ENCODE measurements around the gene PRKG1.
"Not testable (repeated sequence)": the region's sequence is repeated elsewhere in the genome, so short reads cannot be mapped to it uniquely, and the experiment has no call there.

Gene PRKG1

DNA sequence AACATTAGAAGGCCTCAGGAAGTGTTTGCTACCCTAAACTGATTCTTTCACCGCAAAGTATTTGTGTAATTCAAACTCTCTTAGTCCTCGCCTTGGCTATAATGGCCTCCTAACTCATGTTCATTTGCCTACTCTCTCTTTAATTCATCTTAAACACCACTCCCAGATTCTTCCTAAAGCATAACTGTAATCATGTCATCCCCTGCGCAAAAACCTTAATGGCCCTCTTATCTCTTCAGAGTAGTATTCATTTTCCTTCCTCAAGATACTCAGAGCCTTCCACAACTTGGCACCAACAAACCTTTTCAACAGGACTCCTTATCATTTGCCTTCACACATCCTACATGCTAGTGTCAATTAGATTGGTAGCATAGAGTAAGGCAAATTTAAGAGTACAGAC lies 582.2 kb downstream of the PRKG1 start:
- no peak for DNase-seq (ENCODE audit: low read depth)

GRCh38 chr10:51658000-51658399 lies 583.7 kb downstream of the PRKG1 start:
- DNase-seq (ENCODE audit: low read depth): no peak

GRCh38 chr10:51659344-51659743 lies 585.1 kb downstream of the PRKG1 start:
- DNase-seq (ENCODE audit: low read depth): no peak

GRCh38 chr10:51663086-51663485 lies 588.8 kb downstream of the PRKG1 start:
- DNase-seq (ENCODE audit: low read depth): no peak

DNA sequence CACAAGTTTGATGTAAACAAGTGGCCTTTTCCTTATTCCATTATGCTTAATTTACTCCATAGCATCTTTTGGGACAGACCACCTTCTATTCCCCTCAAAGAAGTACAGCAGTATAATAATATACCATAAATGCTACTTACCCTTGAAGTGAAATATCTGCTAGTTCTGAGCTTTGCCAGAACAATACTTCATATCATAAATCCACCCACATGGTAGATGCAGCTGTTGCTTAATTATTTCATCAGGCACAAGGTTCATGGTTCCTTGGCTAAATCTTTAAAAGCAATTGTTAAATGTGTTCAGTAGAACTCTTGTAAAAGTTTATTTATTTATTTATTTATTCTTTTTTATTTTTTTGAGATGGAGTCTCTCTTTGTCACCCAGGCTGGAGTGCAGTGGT lies 592.2 kb downstream of the PRKG1 start:
- no peak for DNase-seq (ENCODE audit: low read depth)

- no peak for DNase-seq (ENCODE audit: low read depth)
Observed at GRCh38 chr10:51667678-51668335, 593.5 kb downstream of the PRKG1 start.

DNA sequence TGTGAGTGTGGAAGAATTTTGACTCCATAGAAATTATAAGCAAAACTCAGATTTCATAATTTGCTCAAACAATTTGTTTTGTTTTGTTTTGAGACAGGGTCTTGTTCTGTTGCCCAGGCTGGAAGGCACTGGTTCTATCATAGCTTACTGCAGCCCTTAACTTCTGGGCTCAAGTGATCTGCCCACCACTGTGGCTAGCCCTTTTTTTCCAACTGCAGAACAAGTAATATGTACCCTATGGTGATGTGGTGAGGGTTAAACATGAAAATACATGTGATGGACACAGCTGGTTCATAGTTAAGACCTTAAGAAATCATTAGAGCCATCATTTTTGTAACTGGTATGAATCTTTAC lies 594.0 kb downstream of the PRKG1 start:
- no peak for DNase-seq (ENCODE audit: low read depth)

DNA sequence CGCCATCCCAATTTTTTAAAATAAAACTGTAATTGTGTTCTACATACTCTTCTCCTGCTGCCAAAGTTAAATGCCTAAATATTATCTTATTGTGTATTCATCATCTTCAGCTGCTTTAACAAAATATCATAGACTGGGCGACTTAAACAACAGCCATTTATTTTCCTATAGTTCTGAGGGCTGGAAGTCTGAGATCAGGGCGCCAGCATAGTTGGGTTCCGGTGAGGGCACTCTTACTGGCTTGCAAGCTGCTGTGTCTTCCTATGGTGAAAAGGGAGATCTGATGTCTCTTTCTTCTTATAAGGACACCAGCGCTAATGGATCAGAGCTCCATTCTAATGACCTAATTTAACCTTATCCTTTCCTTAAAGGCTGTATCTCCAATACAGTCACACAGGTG lies 594.8 kb downstream of the PRKG1 start:
- DNase-seq (ENCODE audit: low read depth): no peak

GRCh38 chr10:51672039-51672535 lies 597.8 kb downstream of the PRKG1 start:
- DNase-seq (ENCODE audit: low read depth): no peak

DNA sequence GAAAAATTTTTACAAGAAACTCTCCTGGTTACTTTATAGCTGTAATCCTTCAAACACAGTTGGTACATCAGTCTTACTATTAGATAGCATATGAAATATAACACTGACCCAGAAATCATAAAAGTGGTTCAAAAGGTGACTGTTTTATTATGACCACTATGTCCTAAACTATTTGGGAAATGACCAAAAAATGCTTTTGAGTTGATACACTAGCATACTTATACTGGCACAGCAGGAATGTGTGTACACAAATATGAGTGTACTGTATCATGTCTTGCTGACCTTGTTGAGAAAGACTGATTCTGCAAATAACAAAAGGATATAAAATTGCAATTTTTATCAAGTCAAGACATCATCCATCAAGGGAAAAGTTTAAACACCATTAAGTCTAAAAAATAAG lies 600.8 kb downstream of the PRKG1 start:
- no peak for DNase-seq (ENCODE audit: low read depth)

- no peak for DNase-seq (ENCODE audit: low read depth)
Observed at GRCh38 chr10:51679841-51680240, 605.6 kb downstream of the PRKG1 start.

DNA sequence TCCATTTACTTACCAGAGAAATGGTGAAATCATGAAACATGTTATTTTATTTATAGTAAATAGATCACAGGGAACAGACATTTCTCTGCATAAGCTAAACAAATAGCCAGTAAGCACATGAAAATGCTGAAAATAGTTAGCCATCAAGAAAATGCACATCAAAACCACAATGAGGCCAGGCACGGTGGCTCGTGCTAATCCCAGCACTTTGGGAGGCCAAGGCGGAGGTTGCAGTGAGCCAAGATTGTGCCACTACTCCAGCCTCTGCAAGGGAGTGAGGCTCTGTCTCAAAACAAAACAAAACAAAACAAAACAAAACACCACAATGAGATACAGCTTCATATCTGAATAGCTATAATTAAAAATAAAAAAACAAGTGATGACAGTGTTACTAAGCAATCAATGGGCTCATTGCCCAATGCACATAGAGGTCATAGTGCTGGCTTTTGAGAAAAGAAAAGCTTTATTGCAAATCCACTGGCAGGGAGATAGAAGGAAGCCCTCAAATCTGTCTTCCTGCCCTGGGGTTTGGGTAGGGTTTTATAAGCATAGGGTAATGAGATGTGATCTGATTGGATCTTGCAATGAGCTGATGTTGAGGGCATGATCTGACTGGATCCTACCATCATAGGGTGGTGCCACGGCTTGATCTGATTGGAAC lies 608.9 kb downstream of the PRKG1 start:
- peak; percentile 67 for DNase-seq (ENCODE audit: low read depth)

DNA sequence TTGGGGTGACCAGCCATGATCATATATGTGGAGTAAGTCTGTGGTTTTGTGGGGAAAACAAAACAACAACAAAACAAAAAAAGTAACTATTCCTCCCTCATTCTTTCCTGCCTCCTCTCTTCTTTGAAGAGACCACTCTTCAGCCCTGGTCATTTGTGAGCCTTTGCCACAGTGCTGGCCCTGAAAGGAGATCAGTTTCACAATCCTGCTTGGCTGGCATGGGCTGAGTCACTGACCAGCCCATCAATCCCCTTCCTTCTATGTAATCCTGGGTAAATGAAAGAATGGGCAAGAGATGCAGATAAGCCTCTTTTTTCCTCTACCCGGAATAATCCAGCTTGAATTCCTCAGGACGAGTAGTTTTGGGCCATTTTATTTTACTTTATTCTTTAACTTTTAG lies 611.5 kb downstream of the PRKG1 start:
- DNase-seq (ENCODE audit: low read depth): no peak

- DNase-seq (ENCODE audit: low read depth): no peak
Observed at GRCh38 chr10:51687296-51687695, 613.0 kb downstream of the PRKG1 start.

DNA sequence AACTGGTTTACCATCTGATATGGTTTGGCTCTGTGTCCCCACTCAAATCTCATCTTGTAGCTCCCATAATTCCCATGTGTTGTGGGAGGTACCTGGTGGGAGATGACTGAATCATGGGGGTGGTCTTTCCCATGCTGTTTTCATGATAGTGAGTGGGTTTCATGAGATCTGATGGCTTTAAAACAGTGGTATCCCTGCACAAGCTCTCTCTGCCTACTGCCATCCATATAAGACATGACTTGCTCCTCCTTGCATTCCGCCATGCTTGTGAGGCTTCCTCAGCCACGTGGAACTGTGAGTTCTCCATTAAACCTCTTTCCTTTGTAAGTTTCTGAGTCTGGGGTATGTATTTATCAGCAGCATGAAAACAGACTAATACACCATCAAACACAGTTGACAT lies 614.5 kb downstream of the PRKG1 start:
- DNase-seq (ENCODE audit: low read depth): not testable (repeated sequence)

- DNase-seq (ENCODE audit: low read depth): no peak
Observed at GRCh38 chr10:51689536-51689935, 615.2 kb downstream of the PRKG1 start.

DNA sequence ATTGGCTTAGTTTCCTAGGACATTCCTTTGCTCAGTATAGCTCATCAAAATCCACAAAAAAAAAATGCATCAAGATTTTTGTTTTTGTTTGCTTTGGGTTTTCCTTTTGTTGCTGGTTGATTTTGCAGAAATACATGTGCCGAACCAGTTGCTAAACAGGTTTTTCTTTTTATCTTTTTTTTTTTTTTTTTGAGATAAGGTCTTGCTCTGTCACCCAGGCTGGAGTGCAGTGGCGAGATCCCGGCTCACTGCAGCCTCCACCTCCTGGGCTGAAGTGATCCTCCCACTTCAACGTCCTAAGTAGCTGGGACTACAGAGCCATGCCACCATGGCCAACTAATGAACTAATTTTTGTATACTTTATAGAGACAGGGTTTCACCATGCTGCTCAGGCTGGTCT lies 616.8 kb downstream of the PRKG1 start:
- DNase-seq (ENCODE audit: low read depth): no peak

- no peak for DNase-seq (ENCODE audit: low read depth)
Observed at GRCh38 chr10:51694086-51694768, 619.9 kb downstream of the PRKG1 start.

- no peak for DNase-seq (ENCODE audit: low read depth)
Observed at GRCh38 chr10:51696251-51696650, 622.0 kb downstream of the PRKG1 start.

GRCh38 chr10:51698473-51699063 lies 624.3 kb downstream of the PRKG1 start:
- DNase-seq (ENCODE audit: low read depth): no peak

GRCh38 chr10:51699145-51699474 lies 624.8 kb downstream of the PRKG1 start:
- no peak for DNase-seq (ENCODE audit: low read depth)

DNA sequence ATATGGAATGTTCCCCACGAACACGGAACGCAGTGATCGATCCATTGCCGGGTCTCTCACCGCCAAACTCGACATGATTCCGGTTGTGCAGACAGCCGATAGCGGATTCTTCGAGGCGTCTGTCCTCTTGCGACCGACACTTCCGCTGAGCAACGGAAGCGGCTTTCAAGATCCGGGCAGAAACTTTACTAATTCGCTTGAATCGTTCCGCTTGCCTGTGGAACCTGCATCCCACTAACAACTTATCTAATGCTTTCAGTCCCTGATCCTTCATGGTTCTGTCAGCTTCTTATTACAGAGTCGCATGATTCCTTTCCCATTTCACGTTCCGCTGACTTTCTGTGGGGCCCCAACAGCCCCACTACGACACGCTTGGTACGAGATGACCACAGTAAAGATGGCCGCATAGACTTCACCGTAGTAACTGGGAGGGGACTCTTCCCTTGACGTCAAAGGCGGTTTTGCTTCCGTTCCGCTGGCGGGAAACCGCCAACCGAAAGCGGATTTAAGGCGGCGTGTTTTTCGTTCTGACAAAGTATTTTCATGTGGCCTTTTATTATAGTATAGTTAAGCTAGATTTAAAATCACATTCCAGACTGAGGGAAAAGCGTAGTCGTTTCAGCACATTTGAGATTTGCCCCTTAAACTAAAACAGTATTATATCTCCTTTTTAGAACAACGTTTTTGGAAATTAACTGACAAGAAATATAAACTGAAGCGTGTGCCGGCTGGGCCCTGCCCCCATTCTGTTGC lies 625.4 kb downstream of the PRKG1 start, which contains the start of gene CSTF2T:
Gene CSTF2T (minus strand): TSS at position 121 of the 753 bp plus-strand sequence. CDS start 46 bp downstream, at position 75.
- peak; percentile 84 for DNase-seq (ENCODE audit: low read depth)
